ENCODE measurements around the gene ERVFRD-1.

ERVFRD-1 gene

DNA sequence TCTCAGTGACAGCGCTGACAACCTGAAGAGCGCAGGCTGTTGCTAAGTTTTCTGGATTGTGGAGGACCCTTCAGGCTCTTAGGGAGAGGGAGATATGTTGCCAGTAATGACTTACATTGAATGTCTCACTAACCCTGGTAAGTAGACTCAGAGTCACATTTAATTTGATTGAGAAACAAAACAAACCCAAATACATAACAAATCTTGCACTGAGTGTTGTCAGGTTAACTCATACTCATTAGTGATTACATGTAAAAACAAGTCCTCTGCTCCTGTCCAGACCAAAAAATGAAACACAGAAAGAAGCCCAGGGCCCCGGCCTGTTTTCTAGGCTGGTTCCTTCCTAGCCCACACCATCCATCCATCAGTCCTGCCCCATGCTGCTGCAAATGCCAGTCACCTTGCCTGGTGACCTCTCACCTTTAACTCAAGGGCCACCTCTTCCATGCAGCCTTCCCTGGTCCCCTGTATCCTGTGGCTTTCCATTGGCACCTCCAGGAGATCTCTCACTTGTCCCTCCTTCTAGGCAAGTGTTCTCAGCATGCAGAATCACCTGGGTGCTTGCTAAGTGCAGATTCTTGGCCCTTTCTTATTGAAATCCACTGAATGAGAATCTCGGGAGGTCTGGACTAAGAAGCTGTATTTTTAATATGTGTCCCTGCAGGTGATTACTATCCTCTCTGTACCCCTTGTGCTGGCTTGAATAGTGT lies 34.7 kb upstream of the ERVFRD-1 start:
- TF ChIP-seq, protein P1, sequence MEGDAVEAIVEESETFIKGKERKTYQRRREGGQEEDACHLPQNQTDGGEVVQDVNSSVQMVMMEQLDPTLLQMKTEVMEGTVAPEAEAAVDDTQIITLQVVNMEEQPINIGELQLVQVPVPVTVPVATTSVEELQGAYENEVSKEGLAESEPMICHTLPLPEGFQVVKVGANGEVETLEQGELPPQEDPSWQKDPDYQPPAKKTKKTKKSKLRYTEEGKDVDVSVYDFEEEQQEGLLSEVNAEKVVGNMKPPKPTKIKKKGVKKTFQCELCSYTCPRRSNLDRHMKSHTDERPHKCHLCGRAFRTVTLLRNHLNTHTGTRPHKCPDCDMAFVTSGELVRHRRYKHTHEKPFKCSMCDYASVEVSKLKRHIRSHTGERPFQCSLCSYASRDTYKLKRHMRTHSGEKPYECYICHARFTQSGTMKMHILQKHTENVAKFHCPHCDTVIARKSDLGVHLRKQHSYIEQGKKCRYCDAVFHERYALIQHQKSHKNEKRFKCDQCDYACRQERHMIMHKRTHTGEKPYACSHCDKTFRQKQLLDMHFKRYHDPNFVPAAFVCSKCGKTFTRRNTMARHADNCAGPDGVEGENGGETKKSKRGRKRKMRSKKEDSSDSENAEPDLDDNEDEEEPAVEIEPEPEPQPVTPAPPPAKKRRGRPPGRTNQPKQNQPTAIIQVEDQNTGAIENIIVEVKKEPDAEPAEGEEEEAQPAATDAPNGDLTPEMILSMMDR (IDR thresholded peaks at IDR 0.05; ENCODE audit: extremely low read depth, missing control alignments): no peak
- DNase-seq (ENCODE audit: low spot score): no peak

DNA sequence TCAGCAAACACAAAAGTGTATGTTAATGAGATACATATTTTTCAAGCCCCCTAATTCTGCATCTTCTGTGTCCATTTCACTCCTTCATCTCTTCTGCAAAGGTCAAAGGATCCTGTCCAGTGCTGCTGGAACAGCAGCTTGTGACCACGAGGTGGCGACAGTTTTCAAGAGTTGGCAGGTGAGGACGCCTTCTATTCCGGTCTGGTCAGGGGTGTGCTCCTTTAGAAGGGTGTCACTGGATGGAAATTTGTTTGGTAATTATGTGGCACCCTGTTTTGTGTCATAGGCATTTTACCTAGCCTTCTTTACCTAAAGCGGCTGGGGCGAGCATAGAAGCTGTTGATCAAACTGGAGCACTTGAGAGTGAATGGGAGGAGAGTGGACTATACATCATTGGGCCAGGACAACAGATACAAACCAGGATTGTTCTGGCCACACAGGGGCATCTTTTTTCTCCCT lies 32.9 kb upstream of the ERVFRD-1 start:
- TF ChIP-seq, protein P1 (IDR thresholded peaks at IDR 0.05; ENCODE audit: extremely low read depth, missing control alignments): peak; percentile 96
- peak; percentile 78 for DNase-seq (ENCODE audit: low spot score)

DNA sequence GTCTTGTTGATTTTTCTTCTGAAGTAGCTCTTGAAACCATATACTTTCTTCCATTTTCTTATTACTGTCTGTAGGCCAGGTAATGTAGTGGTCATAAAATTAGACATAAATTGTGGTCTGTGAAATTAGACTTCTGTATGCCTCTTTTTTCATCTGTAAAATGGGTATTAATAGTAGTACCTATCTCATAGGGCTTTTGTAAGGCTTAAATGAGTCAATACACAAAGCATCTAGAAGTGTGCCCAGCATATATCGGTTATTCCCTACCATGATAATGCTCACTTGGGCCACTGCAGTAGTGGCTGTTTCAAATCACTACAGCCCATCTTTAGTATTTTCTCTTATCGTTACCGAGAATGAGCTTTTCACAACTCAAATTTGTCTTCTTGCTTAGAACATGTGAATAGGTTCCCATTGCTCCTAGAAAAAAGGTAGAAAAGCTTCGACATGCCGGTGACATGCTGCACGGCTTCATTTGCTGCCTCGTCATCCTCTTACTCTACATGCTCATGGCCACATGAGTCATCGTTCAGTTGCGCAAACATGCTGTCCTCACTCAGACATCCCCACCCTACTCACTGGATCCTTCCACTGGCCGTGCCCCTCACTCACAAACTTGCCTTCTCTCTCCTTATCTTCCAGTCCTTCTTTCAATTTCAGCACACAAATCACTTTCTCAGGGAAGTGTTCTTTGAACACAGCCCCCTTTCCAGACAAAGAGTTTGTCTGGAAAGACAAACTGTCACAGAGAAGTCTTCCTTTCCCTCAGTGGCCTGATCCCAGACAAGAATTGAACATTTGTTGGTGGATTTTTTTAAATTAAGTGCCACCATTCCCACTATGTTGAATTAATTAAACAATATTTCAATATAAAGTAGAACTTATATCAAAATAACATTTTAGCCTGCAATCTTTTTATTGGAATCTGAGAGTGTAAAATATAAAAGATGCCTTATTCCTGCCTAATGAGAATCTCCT lies 32.2 kb upstream of the ERVFRD-1 start:
- DNase-seq (ENCODE audit: low spot score): no peak
- TF ChIP-seq, protein P1 (IDR thresholded peaks at IDR 0.05; ENCODE audit: extremely low read depth, missing control alignments): no peak

DNA sequence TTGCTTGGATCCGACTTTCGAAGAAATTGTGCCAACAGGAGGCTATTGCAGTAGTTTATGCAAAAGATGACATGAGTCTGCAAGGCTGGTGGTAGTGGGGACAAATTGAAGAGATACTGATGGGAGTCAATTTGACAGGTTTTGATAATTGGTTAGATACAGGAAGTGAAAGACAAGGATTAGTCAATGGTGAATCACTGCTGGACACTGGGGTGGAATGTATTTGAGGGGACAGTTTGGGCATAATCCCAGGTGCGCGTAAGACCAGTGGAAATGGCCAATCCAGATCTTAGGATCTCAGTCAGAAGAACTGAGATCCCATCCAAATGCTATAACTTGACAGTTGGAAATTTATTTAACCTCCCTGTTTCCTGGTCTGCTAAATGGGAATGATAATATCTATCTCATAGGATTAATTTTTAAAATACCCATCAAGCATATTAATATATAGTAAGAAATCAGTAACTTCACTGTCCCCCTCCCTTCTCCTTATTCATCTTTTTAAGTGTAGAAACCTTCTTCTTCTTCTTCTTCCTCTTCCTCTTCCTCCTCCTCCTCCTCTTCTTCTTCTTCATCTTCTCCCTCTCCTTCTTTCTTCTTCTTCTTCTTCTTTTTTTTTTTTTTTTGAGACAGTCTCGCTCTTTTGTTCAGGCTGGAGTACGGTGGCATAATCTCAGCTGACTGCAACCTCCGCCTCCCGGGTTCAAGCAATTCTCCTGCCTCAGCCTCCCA lies 30.9 kb upstream of the ERVFRD-1 start:
- no peak for DNase-seq (ENCODE audit: low spot score)

DNA sequence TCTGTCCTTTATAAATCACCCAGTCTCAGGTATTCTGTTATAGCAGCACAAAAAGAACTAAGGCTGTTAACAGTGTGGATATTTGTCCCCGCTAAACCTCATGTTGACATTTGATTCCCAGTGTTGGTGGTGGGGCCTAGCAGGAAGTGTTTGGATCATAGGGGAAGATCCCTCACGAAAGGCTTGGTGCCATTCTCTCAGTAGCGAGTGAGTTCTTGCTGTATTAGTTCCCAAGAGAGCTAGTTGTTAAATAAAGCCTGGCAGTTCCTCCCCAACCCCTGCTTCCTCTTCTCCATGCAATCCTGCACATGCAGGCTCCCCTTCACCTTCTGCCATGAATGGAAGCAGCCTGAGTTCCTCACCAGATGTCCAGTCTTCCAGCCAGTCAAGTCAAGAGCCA lies 29.8 kb upstream of the ERVFRD-1 start:
- DNase-seq (ENCODE audit: low spot score): no peak
- TF ChIP-seq, protein P1 (IDR thresholded peaks at IDR 0.05; ENCODE audit: extremely low read depth, missing control alignments): no peak

More for the DNA sequence above, 30.9 kb upstream of the ERVFRD-1 start:
- TF ChIP-seq, protein P1 (IDR thresholded peaks at IDR 0.05; ENCODE audit: extremely low read depth, missing control alignments): no peak

DNA sequence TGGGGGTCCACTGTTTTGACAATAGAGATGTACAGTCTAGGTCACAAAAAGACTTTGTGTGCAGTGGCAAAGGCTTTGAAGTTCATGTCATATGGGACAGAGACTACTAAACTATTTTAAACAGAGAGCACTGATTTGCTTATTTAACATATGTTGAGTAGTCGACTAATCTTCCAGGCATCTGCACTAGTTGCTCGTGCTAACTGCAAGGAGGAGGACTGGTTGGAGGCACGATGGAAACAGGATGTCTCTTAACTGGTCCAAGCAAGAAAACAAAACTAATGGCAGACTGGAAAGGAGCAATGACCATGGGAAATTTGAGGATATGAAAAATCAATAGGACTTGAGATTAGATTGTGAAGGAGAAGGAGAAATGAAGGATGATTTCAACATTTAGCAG lies 28.5 kb upstream of the ERVFRD-1 start:
- no peak for DNase-seq (ENCODE audit: low spot score)
- TF ChIP-seq, protein P1 (IDR thresholded peaks at IDR 0.05; ENCODE audit: extremely low read depth, missing control alignments): no peak

Measured in GM20000 (cell line).